ENCODE data around the gene RNF144A. TPM values are rescaled to one million over a fixed set of nuclear protein-coding genes. Genes with fewer than 3 reads are reported as not detected.
A peak's percentile ranks its signal among the peaks of the same experiment; 100 is the strongest.

Gene RNF144A
- total RNA-seq, 1 donor from 2014 or later, result 0.26 TPM

GRCh38 chr2:6972067-6972710, 55.0 kb downstream of the RNF144A start:
- DNase-seq (ENCODE audit: low read depth) (no peak), FAIRE-seq (no peak)
- TF ChIP-seq, protein P1, sequence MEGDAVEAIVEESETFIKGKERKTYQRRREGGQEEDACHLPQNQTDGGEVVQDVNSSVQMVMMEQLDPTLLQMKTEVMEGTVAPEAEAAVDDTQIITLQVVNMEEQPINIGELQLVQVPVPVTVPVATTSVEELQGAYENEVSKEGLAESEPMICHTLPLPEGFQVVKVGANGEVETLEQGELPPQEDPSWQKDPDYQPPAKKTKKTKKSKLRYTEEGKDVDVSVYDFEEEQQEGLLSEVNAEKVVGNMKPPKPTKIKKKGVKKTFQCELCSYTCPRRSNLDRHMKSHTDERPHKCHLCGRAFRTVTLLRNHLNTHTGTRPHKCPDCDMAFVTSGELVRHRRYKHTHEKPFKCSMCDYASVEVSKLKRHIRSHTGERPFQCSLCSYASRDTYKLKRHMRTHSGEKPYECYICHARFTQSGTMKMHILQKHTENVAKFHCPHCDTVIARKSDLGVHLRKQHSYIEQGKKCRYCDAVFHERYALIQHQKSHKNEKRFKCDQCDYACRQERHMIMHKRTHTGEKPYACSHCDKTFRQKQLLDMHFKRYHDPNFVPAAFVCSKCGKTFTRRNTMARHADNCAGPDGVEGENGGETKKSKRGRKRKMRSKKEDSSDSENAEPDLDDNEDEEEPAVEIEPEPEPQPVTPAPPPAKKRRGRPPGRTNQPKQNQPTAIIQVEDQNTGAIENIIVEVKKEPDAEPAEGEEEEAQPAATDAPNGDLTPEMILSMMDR (IDR thresholded peaks at IDR 0.05; ENCODE audit: insufficient read depth, low read length, severe bottlenecking), result no peak
- Histone ChIP-seq H3K4me3 (ENCODE audit: low read depth, low read length) (no peak overlapping the region), H3K36me3 (ENCODE audit: control insufficient read depth, insufficient read depth, low read length) (no peaks in the 10 kb centered on the region), H3K27me3 (ENCODE audit: control insufficient read depth, insufficient read depth, low read length) (no peaks in the 10 kb centered on the region)

DNA sequence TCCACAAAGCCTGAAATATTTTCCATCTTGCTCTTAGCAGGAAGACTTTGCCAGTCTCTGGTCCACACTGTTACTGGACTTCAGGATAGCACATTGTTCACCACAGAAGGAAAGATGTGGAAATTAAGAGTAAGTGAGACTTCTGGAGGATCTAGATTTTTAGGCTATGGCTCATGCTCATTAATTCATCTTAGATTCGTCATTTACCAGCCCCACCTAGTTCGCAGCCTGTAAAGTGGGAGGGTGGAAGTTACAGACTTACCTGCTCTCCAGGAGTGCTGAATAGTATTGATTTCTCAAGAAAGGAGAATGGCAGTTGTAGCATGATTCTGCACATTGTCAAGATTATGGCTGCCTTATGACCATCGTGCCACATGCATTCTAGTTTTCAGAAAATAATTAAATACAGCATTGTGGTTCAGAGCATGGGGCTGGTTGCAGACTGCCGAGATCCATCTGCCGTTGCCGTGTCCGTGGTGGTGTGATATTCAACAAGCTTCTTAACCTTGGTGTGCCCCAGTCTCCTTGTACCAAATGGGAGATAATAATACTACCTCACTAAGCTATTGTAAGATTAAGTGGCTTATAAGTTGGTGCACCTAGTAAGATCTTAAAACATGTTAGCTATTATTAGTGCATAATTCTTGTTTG, 56.8 kb downstream of the RNF144A start:
- FAIRE-seq (peak; percentile 73), DNase-seq (ENCODE audit: low read depth) (peak; percentile 29)
- no peak overlapping the region for H3K4me3 ChIP-seq (ENCODE audit: low read depth, low read length)
- TF ChIP-seq, protein P1 (IDR thresholded peaks at IDR 0.05; ENCODE audit: insufficient read depth, low read length, severe bottlenecking), result no peak
- H3K36me3 ChIP-seq (ENCODE audit: control insufficient read depth, insufficient read depth, low read length), result no peaks in the 10 kb centered on the region
- peaks cover 3% of the 10 kb centered on the region for H3K27me3 ChIP-seq (ENCODE audit: control insufficient read depth, insufficient read depth, low read length)

- Histone ChIP-seq H3K36me3 (ENCODE audit: control insufficient read depth, insufficient read depth, low read length) (no peaks in the 10 kb centered on the region), H3K4me3 (ENCODE audit: low read depth, low read length) (no peak overlapping the region), H3K27me3 (ENCODE audit: control insufficient read depth, insufficient read depth, low read length) (peaks cover 6% of the 10 kb centered on the region)
- DNase-seq (ENCODE audit: low read depth), result peak; percentile 76
- no peak for FAIRE-seq
- TF ChIP-seq, protein P1 (IDR thresholded peaks at IDR 0.05; ENCODE audit: insufficient read depth, low read length, severe bottlenecking), result no peak
Observed at GRCh38 chr2:6975988-6976387, 58.8 kb downstream of the RNF144A start.

GRCh38 chr2:6977113-6977741, 60.0 kb downstream of the RNF144A start:
- H3K36me3 ChIP-seq (ENCODE audit: control insufficient read depth, insufficient read depth, low read length), result no peaks in the 10 kb centered on the region
- H3K4me3 ChIP-seq (ENCODE audit: low read depth, low read length), result no peak overlapping the region
- TF ChIP-seq, protein P1 (IDR thresholded peaks at IDR 0.05; ENCODE audit: insufficient read depth, low read length, severe bottlenecking), result no peak
- DNase-seq (ENCODE audit: low read depth) (peak; percentile 39), FAIRE-seq (no peak)
- peaks cover 6% of the 10 kb centered on the region for H3K27me3 ChIP-seq (ENCODE audit: control insufficient read depth, insufficient read depth, low read length)

GRCh38 chr2:6977786-6978185, 60.6 kb downstream of the RNF144A start:
- no peak for DNase-seq (ENCODE audit: low read depth)
- no peaks in the 10 kb centered on the region for H3K36me3 ChIP-seq (ENCODE audit: control insufficient read depth, insufficient read depth, low read length)
- TF ChIP-seq, protein P1 (IDR thresholded peaks at IDR 0.05; ENCODE audit: insufficient read depth, low read length, severe bottlenecking), result no peak
- peaks cover 6% of the 10 kb centered on the region for H3K27me3 ChIP-seq (ENCODE audit: control insufficient read depth, insufficient read depth, low read length)
- no peak for FAIRE-seq
- H3K4me3 ChIP-seq (ENCODE audit: low read depth, low read length), result no peak overlapping the region
